ENCODE measurements around the gene NR0B1.

Gene NR0B1

DNA sequence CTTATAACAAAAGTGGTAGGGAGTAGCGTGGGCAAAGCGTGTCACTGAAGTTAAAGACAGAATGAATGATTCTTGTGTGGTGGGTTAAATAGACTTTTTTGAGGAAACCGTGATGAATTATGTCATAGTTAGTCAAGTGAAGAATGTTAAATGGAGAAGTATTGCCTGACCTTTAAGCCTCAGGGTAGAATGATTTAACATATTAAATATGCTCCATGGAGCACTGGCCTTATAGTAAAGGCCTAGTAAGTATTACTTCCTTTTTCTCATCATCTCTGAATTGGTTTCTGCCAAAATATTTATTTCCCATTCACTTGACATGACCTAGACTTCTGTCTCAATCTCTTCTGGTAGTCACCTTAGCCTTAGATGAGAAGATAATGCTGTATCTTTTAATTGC is 38.6 kb downstream of the NR0B1 start:
- no peak for DNase-seq

DNA sequence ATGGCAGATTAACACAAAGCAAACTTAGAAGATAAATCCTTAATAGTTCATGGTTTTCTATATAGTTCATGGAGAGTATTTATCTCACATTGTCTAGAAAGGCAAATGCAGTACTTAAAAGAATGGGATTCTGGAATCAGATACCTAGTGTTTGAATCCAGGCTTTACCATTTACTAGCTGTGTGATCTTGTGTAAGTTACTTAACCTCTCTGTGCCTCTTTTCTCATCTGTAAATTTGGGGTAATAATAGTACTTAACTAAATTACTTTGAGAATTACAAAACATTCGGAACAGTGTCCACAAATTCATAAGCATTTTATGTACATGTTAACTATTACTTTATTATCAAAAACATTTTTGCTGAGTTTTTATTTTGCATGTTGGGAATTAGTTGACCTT is 46.4 kb downstream of the NR0B1 start:
- DNase-seq, result no peak

- no peak for DNase-seq
These were observed 48.2 kb downstream of the NR0B1 start for GRCh38 chrX:30261012-30261411.

DNA sequence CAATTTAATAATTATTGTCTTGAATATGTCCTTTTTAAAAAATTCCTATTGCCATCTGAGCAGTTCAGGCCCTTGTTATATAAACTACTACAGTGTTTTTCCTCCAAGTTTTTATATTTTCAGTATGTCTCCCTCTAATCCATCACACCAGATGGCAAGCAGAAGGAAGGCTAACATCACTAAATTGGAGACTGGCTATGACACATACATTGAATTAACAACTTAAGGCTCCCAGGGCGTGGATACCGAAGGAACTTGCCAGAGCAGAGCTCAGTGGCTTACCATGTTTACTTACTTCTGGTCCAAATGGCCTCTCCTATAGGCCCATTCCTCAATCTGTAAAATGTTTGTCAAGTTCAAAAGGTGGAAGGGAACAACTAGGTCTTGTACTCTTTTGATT is 49.3 kb downstream of the NR0B1 start:
- no peak for DNase-seq

Measured in right hindlimb (tissue), 1 donor.